ENCODE results near the gene C1orf141. TPM values are rescaled to one million over a fixed set of nuclear protein-coding genes. Genes with fewer than 3 reads are reported as not detected.

The C1orf141 gene
- total and polyA plus RNA-seq, 2 of the 8 experiments (the other 6 are each of a cell fraction or from before 2014, with no cell fraction given) = not detected

DNA sequence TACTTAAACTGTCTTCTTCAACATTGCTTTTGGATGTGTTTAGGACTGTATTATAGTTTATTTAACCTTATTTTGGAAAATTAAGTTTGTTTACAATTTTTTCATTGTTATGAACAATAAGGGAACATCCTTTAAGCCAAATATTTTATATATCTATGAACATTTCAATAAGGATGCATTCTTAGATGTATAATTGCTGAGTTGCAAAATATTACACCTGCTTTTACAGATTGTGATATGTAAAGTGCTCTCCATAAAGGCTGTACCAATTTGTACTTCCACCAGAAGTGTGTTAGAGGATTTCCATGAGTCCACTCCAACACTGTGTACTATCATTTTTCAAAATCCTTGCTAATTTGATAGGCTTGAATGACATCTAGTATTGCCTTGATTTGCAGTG, 39.2 kb upstream of the C1orf141 start:
- Histone ChIP-seq H3K4me3 (ENCODE audit: extremely low read depth in 1 of 4, insufficient read depth in 2 of 4, low read depth in 3 of 4, low read length in 4 of 4) (no peak overlapping the region), H3K27ac (ENCODE audit: low read depth, low read length) (no peak overlapping the region), H3K4me1 (replicated peaks in 1 of 4; ENCODE audit: control insufficient read depth in 3 of 4, insufficient read depth in 4 of 4, low read length in 3 of 4) (no peaks in the 10 kb centered on the region), H3K23me2 (ENCODE audit: low read depth, low read length) (no peaks in the 10 kb centered on the region), H3K23ac (ENCODE audit: insufficient read length) (no peak overlapping the region), H2AK5ac (ENCODE audit: low read depth, low read length) (no peak overlapping the region), H3K4ac (replicated peaks; ENCODE audit: insufficient read length, low read depth, low read length) (no peak overlapping the region), H3K18ac (ENCODE audit: extremely low read depth, low read length) (no peak overlapping the region), H3K56ac (replicated peaks; ENCODE audit: insufficient read length, low read depth, low read length) (no peak overlapping the region), H2BK15ac (ENCODE audit: low read length) (no peak overlapping the region), H4K91ac (replicated peaks; ENCODE audit: insufficient read length, low read length) (no peak overlapping the region), H2AFZ (ENCODE audit: low read length) (no peak overlapping the region), H3K79me2 (ENCODE audit: control insufficient read depth in 1 of 2, insufficient read depth in 2 of 2, low read length in 2 of 2) (no peaks in the 10 kb centered on the region), H3K9me3 (ENCODE audit: insufficient read depth in 2 of 2, low read depth in 1 of 2, low read length in 1 of 2) (no peaks in the 10 kb centered on the region), H3K4me2 (ENCODE audit: insufficient read depth in 1 of 2, low read depth in 2 of 2, low read length in 2 of 2) (no peak overlapping the region), H3K14ac (ENCODE audit: insufficient read length) (no peak overlapping the region), H4K20me1 (replicated peaks in 1 of 2; ENCODE audit: control insufficient read depth in 1 of 2, insufficient read depth in 2 of 2, low read length in 2 of 2) (no peaks in the 10 kb centered on the region), H3K36me3 (ENCODE audit: control insufficient read depth in 2 of 4, insufficient read depth in 4 of 4, low read length in 3 of 4) (no peaks in the 10 kb centered on the region), H3K27me3 (replicated peaks in 1 of 4; ENCODE audit: control insufficient read depth in 3 of 4, extremely low read depth in 1 of 4, insufficient read depth in 3 of 4, low read length in 3 of 4) (no peaks in the 10 kb centered on the region), H4K8ac (ENCODE audit: extremely low read depth, insufficient read depth, low read length) (no peak overlapping the region), H2BK5ac (ENCODE audit: low read depth, low read length) (no peak overlapping the region), H4K5ac (ENCODE audit: insufficient read length, low read depth, low read length) (no peak overlapping the region), H3K79me1 (ENCODE audit: low read depth, low read length) (no peaks in the 10 kb centered on the region), H2BK120ac (replicated peaks; ENCODE audit: low read depth, low read length) (no peak overlapping the region), H3K9ac (replicated peaks in 1 of 4; ENCODE audit: extremely low read depth in 1 of 4, low read depth in 3 of 4, low read length in 3 of 4) (no peak overlapping the region), H2BK20ac (ENCODE audit: low read length) (no peak overlapping the region), H2BK12ac (ENCODE audit: low read depth, low read length) (no peak overlapping the region)
- ChIA-PET CTCF (ENCODE audit: partially characterized antibody) (no interaction called here), POLR2A (ENCODE audit: partially characterized antibody) (no interaction called here)
- no peak for TF ChIP-seq RXRA (IDR thresholded peaks at IDR 0.05; ENCODE audit: insufficient read depth, low read depth, low read length)
- TF ChIP-seq RAD21 (IDR thresholded peaks at IDR 0.05 in 1 of 2, conservative IDR thresholded peaks at IDR 0.05 in 1 of 2; ENCODE audit: low read depth in 2 of 2, low read length in 2 of 2) = no peak
- TF ChIP-seq TAF7 (optimal IDR thresholded peaks at IDR 0.05; ENCODE audit: borderline replicate concordance, low read depth, low read length) = no peak
- no peak for TF ChIP-seq SP2 (IDR thresholded peaks at IDR 0.05; ENCODE audit: low read length)
- TF ChIP-seq BCL11A (IDR thresholded peaks at IDR 0.05; ENCODE audit: low read depth in 2 of 2, low read length in 2 of 2) = no peak
- no peak for TF ChIP-seq CHD2 (IDR thresholded peaks at IDR 0.05; ENCODE audit: low read length)
- TF ChIP-seq PHF8 (conservative IDR thresholded peaks at IDR 0.05; ENCODE audit: low read depth, low read length) = no peak
- TF ChIP-seq GABPA (IDR thresholded peaks at IDR 0.05; ENCODE audit: borderline replicate concordance, insufficient read depth, low read length) = no peak
- TF ChIP-seq GTF2F1 (IDR thresholded peaks at IDR 0.05; ENCODE audit: borderline replicate concordance, low read depth, low read length) = no peak
- no peak for TF ChIP-seq RNF2 (IDR thresholded peaks at IDR 0.05; ENCODE audit: borderline replicate concordance, low read depth, low read length, missing control alignments, poor library complexity, severe bottlenecking)
- TF ChIP-seq EZH2 (IDR thresholded peaks at IDR 0.05; ENCODE audit: low read depth, low read length, severe bottlenecking) = no peak
- TF ChIP-seq HDAC2 (IDR thresholded peaks at IDR 0.05; ENCODE audit: borderline replicate concordance in 1 of 2, low read depth in 2 of 2, low read length in 2 of 2) = no peak
- TF ChIP-seq CEBPB (IDR thresholded peaks at IDR 0.05; ENCODE audit: low read depth, low read length) = no peak
- no peak for TF ChIP-seq FOSL1 (IDR thresholded peaks at IDR 0.05; ENCODE audit: insufficient read depth, low read depth, low read length)
- TF ChIP-seq CBX8 (IDR thresholded peaks at IDR 0.05; ENCODE audit: borderline replicate concordance, low read depth, low read length) = no peak
- DNase-seq (ENCODE audit: low read depth in 1 of 2, low spot score in 2 of 2) = no peak
- FAIRE-seq = no peak

Data from H1 (cell line).